Lower leg skin (tissue), 4 donors: ENCODE measurements around the gene ROR1. TPM values are rescaled to one million over a fixed set of nuclear protein-coding genes. Genes with fewer than 3 reads are reported as not detected.
"Not testable (repeated sequence)": the region's sequence is repeated elsewhere in the genome, so short reads cannot be mapped to it uniquely, and the experiment has no call there.

ENCODE experiments used
- DNase-seq, 2 donors: peaks; one replicate each; pipeline ENCODE4 v3.0.0-alpha.2; 2019; ENCODE audit warnings: low spot score in 2 of 2
- H3K4me3 ChIP-seq: fragments of 200-600 bp; sonication (generic); 2 replicates; pipeline ENCODE4 v1.5.1; 2017; ENCODE audit warnings: mild to moderate bottlenecking, low read depth; ENCODE audit not compliant: poor library complexity, severe bottlenecking
- CTCF ChIP-seq, 3 donors: fragments of 450-650 bp; IDR thresholded peaks; one replicate each; pipeline ENCODE4 v1.5.1; 2016; ENCODE audit warnings: antibody characterized with exemption in 3 of 3, mild to moderate bottlenecking in 3 of 3, moderate library complexity in 2 of 3
- POLR2A ChIP-seq, 2 donors: fragments of 450-650 bp; IDR thresholded peaks; one replicate each; pipeline ENCODE4 v1.6.1; 2016 to 2017; ENCODE audit warnings: antibody characterized with exemption in 2 of 2, mild to moderate bottlenecking in 1 of 2, moderate library complexity in 1 of 2
- WGBS, 2 donors: methylation state at CpG; one replicate each; pipeline ENCODE4 v1.1.5; 2018; 5-methylcytosine and 5-hydroxymethylcytosine counted together
- intact Hi-C: fragments of 100-400 bp; cut with DNase I; formaldehyde crosslinking; loops from one replicate; pipeline ENCODE4 v1.15.0; 2023; ENCODE audit warnings: low total_unique reads
- total RNA-seq, 4 donors: library from RNA; depleted of rRNA; stranded (reverse); fragments of >200 nt; gene quantifications; one replicate each; pipeline ENCODE4 v1.1.0, GENCODE V29; 2016

ROR1 gene
- total RNA-seq, 4 donors from 2014 or later, result 12.9 to 28.6 (median 22.5) TPM

- no peak overlapping the region for H3K4me3 ChIP-seq
- DNase-seq, result no peak
- intact Hi-C loops, result no loop called here
- no peak for TF ChIP-seq CTCF (IDR thresholded peaks at IDR 0.05)
- no peak for TF ChIP-seq POLR2A (IDR thresholded peaks at IDR 0.05)
- WGBS, 2 donors, result 61 to 64% methylated on average over 2 of the region's 2 CpGs
Measured at GRCh38 chr1:64209221-64209620, 435.4 kb downstream of the ROR1 start.

DNA sequence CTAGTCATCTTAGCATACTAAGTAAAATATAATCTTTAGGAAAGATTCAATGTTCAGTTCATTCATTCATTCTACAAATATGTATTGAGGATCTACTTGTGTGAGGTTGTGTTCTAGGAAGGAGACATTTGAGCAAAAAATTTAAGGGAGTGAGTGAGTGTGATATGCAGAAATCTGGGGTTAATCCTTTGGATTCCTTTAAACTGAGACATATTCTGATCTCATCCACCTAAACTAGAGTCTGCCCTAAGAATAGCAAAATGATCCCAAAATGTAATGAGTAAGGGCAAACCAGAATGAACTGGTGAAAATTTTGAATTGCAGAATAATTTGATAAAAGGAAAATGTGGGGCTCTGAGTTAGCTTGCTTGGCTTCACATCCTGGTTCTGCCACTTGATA is 438.2 kb downstream of the ROR1 start:
- H3K4me3 ChIP-seq, result no peak overlapping the region
- no peak for TF ChIP-seq CTCF (IDR thresholded peaks at IDR 0.05)
- intact Hi-C loops, result no loop called here
- no peak for DNase-seq

DNA sequence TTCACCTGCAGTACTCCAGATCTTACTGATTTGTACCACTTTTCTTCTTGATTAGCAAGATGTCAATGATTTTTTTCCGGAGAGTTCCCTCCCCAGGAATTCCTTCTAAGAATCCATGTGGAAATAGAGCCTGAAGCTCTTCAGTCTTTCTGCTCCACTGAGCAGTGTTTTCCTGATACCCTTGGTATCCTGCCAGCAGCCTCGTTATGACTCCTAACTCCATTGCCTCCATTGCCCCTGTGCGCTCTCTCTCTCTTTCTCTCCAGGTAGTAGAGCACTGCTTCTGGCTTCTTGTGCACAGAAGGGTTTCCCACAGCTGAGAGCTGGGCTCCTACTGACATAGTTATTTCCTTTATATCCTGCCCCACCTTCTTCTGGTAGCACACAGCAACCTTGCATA is 441.8 kb downstream of the ROR1 start:
- no peak for DNase-seq
- intact Hi-C loops, result no loop called here
- H3K4me3 ChIP-seq, result no peak overlapping the region
- 78 to 83% methylated on average over 3 of the region's 3 CpGs for WGBS, 2 donors
- TF ChIP-seq CTCF (IDR thresholded peaks at IDR 0.05) (no peak), POLR2A (IDR thresholded peaks at IDR 0.05) (no peak)

- WGBS, 2 donors, result 76 to 84% methylated on average over 5 of the region's 5 CpGs
- H3K4me3 ChIP-seq, result no peak overlapping the region
- intact Hi-C loops, result no loop called here
- TF ChIP-seq POLR2A (IDR thresholded peaks at IDR 0.05) (no peak), CTCF (IDR thresholded peaks at IDR 0.05) (no peak)
- no peak for DNase-seq
Measured at GRCh38 chr1:64220241-64220640, 446.4 kb downstream of the ROR1 start.

DNA sequence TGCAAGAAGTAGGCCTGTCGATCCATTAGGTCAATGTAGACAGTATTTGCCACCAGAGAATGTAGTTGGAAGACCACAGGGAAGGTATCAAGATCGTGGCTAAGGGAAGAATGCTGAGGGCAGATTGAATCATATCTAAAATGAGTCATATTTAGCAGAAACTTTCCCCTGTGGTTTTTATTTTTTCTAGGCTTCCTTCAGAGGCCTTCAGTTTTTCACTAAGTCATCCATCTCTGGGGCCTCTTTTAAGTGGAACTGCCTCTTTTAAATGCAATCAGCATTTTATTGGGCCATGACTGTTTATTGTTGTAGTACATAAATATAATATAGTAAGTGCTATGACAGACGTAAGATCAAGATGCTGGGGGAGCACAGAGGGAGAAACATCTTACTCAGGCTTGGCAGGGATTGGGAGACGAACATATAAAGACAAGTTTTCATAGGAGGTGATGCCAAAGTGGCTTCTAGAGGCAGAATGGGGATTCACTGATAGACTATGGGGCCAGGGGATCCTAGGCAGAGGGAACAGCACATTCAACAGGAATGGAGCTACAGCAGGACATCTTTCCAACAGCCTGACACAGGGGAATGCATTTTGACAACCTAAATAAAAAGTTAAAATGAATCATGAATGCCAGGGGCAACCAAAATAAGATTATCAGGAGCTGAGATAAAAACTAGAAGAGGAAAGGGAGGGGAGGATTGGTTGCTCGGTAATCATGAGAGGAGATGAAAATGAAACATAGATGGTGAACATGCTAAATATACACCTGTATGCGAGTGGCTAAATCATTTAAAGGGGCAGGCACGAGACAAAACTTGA is 449.7 kb downstream of the ROR1 start:
- no peak overlapping the region for H3K4me3 ChIP-seq
- DNase-seq, result no peak
- intact Hi-C loops, result no loop called here
- TF ChIP-seq CTCF (IDR thresholded peaks at IDR 0.05) (no peak), POLR2A (IDR thresholded peaks at IDR 0.05) (no peak)
- WGBS, 2 donors, result 67 to 68% methylated on average over 7 of the region's 7 CpGs

GRCh38 chr1:64224236-64224635 is 450.4 kb downstream of the ROR1 start:
- DNase-seq, H3K4me3 ChIP-seq, intact Hi-C loops: not testable (repeated sequence)
- WGBS, 2 donors, result 92 to 97% methylated on average over 7 of the region's 7 CpGs
